ENCODE data around the gene SNAPC2. TPM values are rescaled to one million over a fixed set of nuclear protein-coding genes. Genes with fewer than 3 reads are reported as not detected.
"Not testable (repeated sequence)": the region's sequence is repeated elsewhere in the genome, so short reads cannot be mapped to it uniquely, and the experiment has no call there.

The SNAPC2 gene
- total RNA-seq, 1 donor = 11.3 TPM

GRCh38 chr19:7908078-7908699 lies 11.9 kb upstream of the SNAPC2 start:
- no peak for DNase-seq (ENCODE audit: low read depth in 2 of 3, low spot score in 2 of 3)

- no peak for DNase-seq (ENCODE audit: low read depth in 2 of 3, low spot score in 2 of 3)
Observed at GRCh38 chr19:7908742-7909461, 11.2 kb upstream of the SNAPC2 start.

- no peak for DNase-seq (ENCODE audit: low read depth in 2 of 3, low spot score in 2 of 3)
Observed at GRCh38 chr19:7909471-7910067, 10.6 kb upstream of the SNAPC2 start.

- DNase-seq (ENCODE audit: low read depth in 2 of 3, low spot score in 2 of 3) = no peak
Observed at GRCh38 chr19:7910321-7911161, 9.6 kb upstream of the SNAPC2 start.

- no peak for DNase-seq (ENCODE audit: low read depth in 2 of 3, low spot score in 2 of 3)
Observed at GRCh38 chr19:7911508-7912143, 8.5 kb upstream of the SNAPC2 start.

- no peak for DNase-seq (ENCODE audit: low read depth in 2 of 3, low spot score in 2 of 3)
Observed at GRCh38 chr19:7912144-7912696, 7.9 kb upstream of the SNAPC2 start.

GRCh38 chr19:7912697-7913564 lies 7.2 kb upstream of the SNAPC2 start:
- no peak for DNase-seq (ENCODE audit: low read depth in 2 of 3, low spot score in 2 of 3)

GRCh38 chr19:7913652-7914051 lies 6.5 kb upstream of the SNAPC2 start:
- no peak for DNase-seq (ENCODE audit: low read depth in 2 of 3, low spot score in 2 of 3)

- DNase-seq (ENCODE audit: low read depth in 2 of 3, low spot score in 2 of 3) = no peak
Observed at GRCh38 chr19:7914099-7914498, 6.0 kb upstream of the SNAPC2 start.

GRCh38 chr19:7914598-7915045 lies 5.5 kb upstream of the SNAPC2 start, which contains the start of gene TGFBR3L:
Gene TGFBR3L, plus strand, starts transcription at chr19:7914830.
- DNase-seq (ENCODE audit: low read depth in 2 of 3, low spot score in 2 of 3) = no peak

- DNase-seq (ENCODE audit: low read depth in 2 of 3, low spot score in 2 of 3) = no peak
Observed at GRCh38 chr19:7915250-7916102, 4.7 kb upstream of the SNAPC2 start.

- DNase-seq (ENCODE audit: low read depth in 2 of 3, low spot score in 2 of 3) = no peak
Observed at GRCh38 chr19:7916103-7916954, 3.8 kb upstream of the SNAPC2 start.

- DNase-seq (ENCODE audit: low read depth in 2 of 3, low spot score in 2 of 3) = no peak
Observed at GRCh38 chr19:7916955-7917266, 3.2 kb upstream of the SNAPC2 start.

GRCh38 chr19:7917267-7918061 lies 2.7 kb upstream of the SNAPC2 start:
- peak in 2 of 3 donors; percentile 73 to 74 for DNase-seq (ENCODE audit: low read depth in 2 of 3, low spot score in 2 of 3)

GRCh38 chr19:7918062-7918614 lies 2.0 kb upstream of the SNAPC2 start:
- DNase-seq (ENCODE audit: low read depth in 2 of 3, low spot score in 2 of 3) = not testable (repeated sequence)

- no peak for DNase-seq (ENCODE audit: low read depth in 2 of 3, low spot score in 2 of 3)
Observed at GRCh38 chr19:7918615-7919421, 1.3 kb upstream of the SNAPC2 start.

Measured in hematopoietic multipotent progenitor cell (in vitro differentiated cells).